COLO668 (cell line): ENCODE results near the gene ITSN1.
"Not testable (repeated sequence)": the region's sequence is repeated elsewhere in the genome, so short reads cannot be mapped to it uniquely, and the experiment has no call there.

Source experiments
- DNase-seq: peaks from one replicate; lab custom pipeline; 2025; ENCODE audit not compliant: unreplicated experiment; lab: John Stamatoyannopoulos, UW

ITSN1 gene

DNA sequence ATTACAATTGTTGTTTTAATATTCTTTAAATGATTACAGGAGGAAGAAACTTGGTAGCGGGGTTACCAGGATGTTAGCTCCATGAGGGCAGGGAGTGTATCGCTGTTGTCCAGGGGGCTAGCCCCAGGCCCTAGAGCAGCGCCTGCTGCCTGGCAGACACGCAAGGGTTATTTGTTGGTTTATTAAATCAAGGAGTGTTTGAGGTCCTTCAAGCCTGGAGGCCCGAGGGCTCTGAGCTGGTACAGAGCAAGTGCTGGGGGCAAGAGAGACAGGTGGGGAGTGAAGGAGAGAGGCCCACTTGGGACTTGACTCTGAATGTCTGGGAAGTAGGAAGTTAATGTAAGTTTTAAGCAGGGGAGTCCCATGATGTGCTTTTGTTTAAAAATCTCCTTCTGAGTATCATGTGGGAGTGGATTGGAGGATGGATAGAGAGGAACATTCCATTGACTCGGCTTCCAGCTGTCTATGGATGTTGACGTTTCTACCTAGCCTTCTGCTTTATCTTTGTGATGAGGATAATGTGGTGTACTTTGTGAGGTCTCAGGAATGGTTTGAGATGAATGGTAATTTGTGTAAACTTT, 8.7 kb downstream of the ITSN1 start:
- no peak for DNase-seq

DNA sequence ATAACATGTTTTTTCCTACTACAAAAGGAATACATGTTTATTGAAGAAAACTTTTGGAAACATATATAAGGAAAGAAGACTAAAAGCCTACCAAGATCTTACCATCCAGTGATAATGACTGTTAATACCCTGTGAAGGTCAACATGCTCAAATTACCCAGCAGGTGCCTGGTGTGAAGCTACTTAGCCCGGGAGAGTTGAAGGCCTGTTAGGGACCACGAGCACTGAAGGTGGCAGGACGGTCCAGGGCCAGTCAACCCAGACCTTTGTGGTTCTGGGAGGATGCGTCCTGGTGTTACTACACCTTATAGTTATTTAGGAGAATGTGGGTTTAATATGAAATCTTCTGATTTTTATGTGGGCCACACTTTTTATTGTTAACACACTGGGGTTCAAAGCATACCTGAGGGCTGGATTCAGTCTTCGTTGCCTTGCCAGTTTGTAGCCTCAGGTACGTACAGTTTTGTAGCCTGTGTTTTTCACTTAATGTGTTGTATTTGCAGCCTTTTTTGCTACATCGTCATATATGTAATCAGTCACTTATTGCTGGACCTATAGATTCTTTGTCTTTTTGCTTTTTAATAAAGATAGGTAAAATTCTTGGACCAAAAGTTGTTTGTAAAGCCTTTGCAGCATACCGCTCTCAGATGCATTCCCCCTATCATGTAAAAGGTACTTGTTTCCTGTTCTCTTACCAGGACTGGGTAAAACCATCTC, 9.8 kb downstream of the ITSN1 start:
- DNase-seq: peak; percentile 40

DNA sequence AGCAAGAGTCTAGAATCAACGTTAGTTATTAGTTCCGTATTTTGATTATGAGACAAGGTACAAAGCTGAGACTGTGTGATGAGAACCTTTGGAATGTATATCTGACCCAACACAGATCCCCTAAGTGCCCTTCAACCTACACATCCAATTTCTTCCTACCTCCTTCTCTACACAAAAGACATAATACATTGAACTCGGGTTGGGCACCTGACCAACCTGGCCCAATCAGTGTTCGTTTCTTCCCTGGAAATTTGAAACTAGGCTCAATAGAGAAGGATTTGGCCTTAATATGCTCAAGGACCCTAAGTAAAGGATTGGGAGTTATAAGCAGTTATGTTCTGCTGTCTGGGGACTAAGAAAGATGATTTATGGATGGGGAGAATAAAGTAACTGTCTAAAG, 12.1 kb downstream of the ITSN1 start:
- no peak for DNase-seq

DNA sequence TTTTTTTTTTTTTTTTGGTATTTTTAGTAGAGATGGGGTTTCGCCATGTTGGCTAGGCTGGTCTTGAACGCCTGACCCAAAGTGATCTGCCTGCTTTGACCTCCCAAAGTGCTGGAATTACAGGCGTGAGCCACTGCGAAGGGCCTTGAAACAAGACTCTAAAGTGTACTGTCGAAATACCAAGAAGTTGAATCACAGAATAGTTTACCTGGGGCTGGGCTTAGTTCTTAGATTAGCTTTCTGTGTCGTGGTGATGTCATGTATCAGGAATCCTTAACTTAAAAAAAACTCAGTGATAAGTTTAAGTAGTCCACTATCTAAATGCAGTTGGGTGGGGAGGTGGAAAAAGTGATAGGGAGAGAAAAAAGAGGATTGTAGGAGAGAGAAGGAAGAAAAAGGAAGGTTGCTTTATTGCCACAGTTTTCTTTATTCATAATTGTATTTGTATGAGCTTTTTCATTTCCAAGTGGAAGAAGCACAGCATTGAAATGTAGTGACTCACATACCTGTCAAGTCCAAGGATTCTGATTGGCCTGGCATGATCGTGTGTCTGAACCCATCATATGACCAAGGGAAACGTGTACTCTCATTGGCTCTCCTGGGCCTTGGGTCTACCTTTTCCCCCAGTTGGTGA, 13.4 kb downstream of the ITSN1 start:
- no peak for DNase-seq

DNA sequence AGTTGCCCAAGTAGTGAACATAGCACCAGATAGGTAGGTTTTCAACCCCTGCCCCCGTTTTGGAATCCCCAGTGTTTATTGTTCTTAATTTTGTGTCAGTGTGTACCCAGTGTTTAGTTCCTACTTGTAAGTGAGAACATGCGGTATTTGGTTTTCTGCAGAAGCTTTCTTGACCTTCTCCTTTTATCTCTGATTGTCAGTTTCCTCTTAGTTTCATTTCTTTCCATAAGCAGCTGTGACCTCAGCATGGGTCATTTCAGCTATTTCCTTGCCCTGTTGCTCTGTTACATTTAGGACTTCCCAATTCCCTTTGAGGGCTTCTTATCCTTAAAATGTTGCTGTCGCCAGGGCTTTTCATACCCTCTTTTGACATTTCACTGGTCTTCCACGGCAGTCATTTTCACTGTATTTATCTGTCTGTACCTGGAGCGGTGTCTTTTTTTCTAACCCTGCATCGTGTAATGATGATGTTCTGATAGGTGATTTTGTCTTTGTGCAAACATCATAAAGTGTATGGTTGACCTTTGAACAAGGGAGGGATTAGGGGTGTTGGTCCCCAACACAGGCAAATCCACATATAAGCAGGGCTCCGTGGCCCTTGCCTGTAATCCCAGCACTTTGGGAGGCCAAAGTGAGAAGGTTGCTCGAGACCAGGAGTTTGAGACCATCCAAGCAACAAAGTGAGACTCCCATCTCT, 15.0 kb downstream of the ITSN1 start:
- DNase-seq: no peak

DNA sequence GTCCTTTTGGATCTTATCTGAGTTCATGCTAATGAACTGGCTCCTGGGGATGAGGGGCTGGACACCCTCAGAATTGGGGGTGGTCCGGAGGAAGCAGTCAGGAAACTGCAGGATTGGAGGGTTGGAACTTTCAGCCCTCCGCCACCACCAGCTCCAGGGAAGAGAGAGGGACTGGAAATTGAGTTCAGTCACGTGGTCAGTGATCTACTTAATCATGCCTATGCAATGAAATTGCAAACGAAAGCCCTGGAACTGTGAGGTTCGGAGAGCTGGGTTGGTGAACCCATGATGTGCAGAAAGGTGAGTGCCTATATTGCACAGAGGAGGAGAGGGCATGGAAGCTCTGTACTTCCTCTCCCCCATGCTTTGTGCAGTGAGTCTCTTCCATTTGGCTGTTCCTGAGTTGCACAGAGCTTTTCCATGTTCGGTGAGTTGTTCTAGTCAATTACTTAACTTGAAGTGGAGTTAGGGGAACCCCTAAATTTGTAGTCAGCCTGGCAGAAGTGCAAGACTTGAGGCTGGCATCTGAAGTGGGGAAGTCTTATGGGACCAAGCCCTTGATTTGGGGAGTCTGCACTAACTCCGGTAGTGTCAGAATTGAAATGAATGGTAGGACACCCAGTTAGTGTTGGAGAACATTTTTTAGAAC, 16.7 kb downstream of the ITSN1 start:
- no peak for DNase-seq

DNA sequence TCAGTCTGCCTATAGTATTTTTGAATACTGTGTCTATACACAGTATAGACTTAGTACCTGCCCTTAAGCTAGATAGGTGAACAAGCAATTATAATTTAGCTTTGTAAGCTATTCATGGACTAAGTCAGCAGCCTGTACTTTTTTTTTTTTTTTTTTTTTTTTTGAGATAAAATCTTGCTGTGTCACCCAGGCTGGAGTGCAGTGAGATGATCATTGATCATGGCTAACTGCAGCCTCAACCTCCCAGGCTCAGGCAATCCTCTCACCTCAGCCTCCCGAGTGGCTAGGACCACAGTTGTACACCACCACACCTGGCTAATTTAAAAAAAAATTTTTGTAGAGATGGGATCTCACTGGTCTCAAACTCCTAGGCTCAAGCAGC, 17.3 kb downstream of the ITSN1 start:
- no peak for DNase-seq

DNA sequence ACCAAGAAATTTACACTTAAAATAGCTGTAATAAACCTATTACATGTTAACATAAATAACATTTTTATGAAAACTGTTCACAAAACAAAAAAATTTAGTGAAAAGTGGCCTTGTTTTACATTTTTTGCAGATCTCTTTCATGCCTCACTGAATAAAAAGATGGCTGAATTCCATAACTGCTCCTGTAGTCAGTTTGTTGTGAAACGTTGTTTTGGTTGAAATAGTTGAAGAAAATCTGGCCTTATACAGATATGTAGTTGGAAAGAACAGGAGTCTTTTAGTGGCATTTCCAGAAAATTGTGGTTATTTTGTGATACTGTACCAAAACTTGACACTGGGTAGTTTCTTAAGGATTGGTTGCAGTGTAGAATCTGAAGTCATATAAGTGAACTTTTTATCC, 18.1 kb downstream of the ITSN1 start:
- no peak for DNase-seq

DNA sequence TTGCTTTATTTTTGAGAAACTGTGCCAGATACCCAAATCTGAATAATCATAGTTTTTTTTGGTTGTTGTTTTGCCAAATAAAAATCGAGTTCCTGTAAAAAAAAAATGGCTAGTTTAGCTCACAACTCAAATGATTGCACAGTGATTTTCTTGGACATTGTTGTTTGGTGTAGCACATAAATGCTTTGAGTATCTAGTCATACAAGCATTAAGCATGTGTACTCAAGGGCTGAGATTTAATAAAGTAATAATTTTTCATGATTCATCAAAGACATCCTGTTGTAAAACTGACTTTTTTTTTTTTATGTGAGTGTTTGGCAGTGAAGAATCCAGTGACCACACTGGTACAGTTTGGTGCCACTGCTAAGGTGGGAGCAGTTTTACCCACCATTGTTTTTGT, 18.8 kb downstream of the ITSN1 start:
- DNase-seq: no peak

DNA sequence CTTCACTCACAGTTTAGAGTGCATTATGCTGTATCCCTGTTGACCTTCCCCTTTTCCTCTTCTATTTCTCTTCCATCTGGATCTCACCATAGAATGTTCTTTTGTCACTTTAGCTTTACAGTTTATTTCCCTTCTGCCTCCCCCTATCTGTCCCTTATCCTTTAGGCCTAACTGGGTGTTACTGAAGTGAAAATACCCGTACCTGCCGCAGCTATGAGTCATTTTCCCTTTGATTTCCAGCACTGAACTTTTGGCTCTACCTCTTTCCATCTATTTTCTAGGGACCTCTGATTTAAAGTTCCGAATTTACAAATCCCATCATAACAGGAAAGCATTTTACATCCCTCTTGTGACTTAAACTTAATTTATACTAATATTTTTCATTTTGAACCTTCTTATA, 19.7 kb downstream of the ITSN1 start:
- DNase-seq: no peak

DNA sequence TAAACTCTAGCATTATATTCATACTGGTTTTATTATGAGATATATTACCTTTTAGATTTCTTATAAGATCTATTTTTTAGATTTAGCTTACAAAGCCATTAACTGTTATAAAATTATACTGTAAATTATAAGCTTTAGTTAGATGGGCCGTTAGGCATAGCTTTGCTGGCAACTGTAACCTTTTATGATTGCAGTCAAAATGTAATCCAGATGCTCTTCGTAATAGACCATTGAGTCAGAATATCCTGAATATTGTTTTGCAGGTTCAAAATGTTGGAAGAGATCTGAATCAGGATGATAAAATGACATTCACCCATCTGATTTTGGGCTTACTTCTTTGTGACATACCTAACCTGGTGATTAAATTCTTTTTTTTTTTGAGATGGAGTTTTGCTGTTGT, 20.9 kb downstream of the ITSN1 start:
- DNase-seq: no peak

DNA sequence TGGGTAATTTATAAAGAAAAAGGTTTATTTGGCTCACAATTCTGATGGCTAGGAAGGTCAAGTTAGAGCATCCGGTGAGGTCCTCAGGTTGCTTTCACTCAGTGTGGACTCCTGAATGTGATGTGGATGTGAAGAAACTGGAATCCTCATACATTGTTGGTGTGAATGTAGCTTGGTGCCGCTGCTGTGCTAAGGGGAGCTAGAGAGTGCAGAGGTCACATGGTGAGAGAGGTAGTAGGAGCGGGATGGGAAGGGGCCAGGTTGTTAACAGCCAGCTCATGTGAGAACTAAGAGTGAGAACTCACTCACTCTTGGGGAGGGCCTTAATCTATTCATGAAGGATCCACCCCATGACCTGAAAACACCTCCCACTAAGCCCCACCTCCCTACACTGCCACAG, 21.8 kb downstream of the ITSN1 start:
- no peak for DNase-seq

DNA sequence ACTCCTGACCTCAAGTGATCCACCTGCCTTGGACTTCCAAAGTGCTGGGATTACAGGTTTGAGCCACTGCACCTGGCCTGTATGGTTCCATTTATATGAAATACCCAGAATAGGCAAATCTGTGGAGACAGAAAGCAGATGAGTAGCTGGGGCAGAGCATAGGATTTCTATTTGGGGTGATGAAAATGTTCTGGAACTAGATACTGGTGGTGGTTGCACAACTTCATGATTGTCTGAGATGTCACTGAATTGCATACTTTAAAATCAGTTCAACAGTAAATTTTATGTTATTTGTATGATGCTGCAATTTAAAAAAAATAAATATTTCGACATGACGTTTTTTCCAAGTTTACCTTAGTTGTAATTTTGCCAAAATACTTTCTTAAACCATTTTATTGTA, 23.9 kb downstream of the ITSN1 start:
- no peak for DNase-seq

DNA sequence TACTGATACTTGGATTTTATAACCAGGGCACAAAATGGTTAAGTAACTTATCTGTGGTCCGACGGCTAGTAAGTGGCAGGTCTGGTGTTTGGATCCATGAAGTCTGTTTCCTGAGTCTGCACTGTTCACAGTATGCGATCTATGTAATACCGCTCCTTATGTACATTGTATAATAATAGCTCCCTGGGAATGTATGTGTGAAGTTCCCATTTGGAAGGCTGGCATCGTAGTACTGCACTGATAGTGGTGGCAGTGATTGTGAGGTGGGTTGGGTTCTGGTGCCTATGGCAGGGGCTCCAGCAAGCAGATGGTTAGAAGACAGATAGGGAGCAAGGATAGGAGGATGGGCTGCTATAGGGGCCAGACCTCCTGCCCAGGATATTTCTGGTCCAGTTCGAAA, 25.3 kb downstream of the ITSN1 start:
- no peak for DNase-seq

DNA sequence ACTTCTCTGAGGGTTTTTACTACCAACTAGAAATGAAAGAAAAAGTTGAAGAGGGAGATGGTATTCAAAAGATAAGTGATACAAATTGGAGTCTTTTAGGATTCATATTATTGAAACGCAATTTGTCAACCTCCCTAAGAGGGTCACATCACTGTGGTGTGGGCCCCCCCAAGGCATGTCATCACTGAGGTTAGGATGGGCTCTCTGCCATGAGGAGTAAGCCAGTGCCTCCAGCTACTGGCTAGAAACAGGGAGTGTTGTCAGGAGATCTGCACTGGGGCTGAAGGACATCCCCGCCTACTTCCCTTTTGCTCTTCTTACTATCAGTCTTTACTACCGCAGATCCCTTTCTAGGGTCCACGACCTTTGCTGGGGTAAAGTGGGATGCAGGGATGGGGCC, 25.9 kb downstream of the ITSN1 start:
- DNase-seq: no peak

DNA sequence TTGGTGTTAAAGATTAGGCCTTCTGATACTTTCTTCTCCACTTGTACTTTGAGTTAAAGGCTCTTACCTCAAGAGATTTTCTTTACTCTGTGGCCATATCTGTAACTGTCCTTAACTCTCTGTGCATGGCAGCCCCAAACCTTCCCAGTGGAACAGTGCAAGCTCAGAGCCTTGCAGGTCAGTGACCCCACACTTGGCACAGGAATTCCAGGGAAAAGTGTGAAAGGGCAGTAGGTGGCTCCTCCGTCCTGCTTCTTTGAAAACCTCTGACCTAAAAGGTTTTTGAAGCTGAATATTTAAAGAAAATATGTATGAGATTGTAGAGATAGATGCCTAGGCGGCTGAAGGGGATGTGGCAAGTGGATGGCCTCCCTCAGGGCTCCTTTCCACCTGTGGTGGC, 26.3 kb downstream of the ITSN1 start:
- DNase-seq: no peak

DNA sequence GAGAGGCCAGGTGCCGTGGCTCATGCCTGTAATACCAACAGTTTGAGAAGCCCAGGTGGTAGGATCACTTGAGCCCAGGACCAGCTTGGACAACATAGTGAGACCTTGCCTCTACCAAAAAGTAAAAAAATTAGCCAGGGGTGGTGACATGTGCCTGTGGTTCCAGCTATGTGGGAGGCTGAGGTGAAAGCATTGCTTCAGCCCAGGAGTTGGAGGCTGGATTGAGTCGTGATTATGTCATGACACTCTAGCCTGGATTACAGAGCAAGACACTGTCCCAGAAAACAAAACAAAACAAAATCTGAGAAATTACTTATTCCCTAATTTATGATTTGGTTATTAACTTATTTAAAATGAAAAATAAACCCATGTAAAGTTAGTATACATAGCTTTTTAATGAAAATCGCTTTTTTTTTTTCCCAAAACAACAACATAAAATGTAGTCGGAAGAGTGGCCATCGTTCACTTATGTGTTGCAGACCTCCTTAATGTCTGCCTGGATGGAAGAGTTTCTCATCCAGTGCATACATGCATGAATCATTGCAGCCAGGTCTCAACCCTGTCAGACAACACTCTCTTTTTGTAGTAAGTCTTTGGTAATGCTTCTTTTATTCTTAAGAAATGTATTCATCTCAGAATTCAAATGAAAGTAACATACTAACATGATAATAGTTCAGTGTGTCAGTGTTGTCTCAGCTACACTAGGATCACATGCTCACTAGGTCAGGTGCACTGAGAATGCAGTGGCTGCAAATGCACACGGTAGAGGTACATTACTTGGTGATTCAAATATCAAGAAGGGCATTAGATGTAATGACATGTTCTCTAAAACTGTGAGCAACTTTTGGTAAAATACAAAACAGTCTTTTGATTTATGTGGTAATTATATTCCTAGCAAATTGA, 28.0 kb downstream of the ITSN1 start:
- DNase-seq: no peak

DNA sequence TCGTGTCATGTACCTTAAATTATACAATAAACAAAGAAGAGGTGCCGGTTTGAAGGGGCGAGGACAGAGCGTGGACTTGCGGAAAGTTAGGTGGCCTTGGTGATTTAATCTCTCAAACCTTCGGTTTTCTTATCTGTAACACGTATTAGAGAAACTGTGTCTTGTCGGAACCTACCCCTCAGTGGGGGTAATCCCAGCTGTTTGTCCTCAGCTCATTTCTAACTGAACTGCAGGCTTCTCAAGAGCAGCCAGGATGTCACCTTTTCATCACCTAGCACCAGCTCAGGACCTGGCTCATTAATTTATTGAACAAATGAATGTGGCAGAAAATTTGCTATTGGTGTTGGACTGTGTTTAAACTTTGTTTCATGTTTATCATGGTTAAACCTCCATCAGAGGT, 31.2 kb downstream of the ITSN1 start:
- DNase-seq: no peak

DNA sequence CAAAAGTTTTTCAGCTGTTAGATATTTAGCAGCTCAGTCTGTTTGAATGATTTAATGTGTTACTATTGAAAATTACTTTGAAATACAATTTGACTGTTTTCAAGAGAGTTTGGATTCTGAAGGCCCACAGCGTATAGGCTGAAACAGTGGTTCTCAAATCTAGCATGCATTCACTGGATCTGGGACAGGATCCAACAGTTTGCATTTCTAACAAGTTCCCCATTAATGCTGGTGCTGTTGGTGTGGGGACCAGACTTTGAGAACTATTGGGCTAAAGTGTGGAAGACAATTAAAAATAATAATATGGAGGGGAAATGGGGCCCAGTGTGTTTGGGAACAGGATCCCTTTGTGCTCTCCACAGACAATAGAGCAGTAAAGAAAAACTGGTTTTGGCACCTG, 31.9 kb downstream of the ITSN1 start:
- DNase-seq: no peak

DNA sequence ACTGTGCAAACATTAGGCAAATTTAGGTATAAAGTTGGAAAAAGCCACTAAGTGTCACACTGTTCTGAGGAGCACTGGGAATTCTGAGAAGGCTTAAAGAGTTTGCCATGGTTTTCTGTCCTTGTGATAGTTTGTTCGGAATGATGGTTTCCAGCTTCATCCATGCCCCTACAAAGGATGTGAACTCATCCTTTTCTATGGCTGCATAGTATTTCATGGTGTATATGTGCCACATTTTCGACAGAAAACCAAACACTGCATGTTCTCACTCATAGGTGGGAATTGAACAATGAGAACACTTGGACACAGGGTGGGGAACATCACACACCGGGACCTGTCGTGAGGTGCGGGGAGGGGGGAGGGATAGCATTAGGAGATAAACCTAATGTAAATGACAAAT, 34.4 kb downstream of the ITSN1 start:
- DNase-seq: not testable (repeated sequence)

DNA sequence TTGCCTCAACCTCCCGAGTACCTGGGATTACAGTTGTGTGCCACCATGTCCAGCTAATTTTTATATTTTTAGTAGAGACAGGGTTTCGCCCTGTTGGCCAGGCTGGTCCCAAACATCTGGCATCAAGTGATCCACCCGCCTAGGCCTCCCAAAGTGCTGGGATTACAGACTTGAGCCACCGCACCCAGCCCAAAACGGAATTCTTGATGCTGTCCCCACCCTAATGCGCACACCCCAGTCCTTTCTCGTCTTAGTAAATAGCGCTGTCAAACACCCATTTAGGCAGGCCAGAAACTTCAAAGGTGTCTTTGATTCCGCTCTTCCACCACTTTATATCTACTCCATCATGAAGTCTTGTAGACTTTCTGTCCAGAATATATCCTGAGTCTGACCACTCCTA, 35.1 kb downstream of the ITSN1 start:
- no peak for DNase-seq
